Skeletal muscle tissue (tissue), 4 donors: Measurements from ENCODE around the gene HOXD1. TPM values are rescaled to one million over a fixed set of nuclear protein-coding genes. Genes with fewer than 3 reads are reported as not detected.

Experiments used
- H3K27ac ChIP-seq: one replicate; pipeline ENCODE4 v1.7.0; 2013; ENCODE audit warnings: mild to moderate bottlenecking, low read depth, low read length, inconsistent platforms
- H3K27me3 ChIP-seq, 3 donors: one replicate each; pipeline ENCODE4 v1.7.0; 2013; ENCODE audit warnings: low read length in 3 of 3; ENCODE audit not compliant: control insufficient read depth in 3 of 3, insufficient read depth in 3 of 3
- H3K36me3 ChIP-seq, 3 donors: one replicate each; pipeline ENCODE4 v1.7.0; 2013; ENCODE audit warnings: low read length in 3 of 3; ENCODE audit not compliant: control insufficient read depth in 3 of 3, insufficient read depth in 3 of 3
- H3K4me1 ChIP-seq, 3 donors: one replicate each; pipeline ENCODE4 v1.7.0; 2013; ENCODE audit warnings: low read length in 3 of 3, mild to moderate bottlenecking in 3 of 3; ENCODE audit not compliant: control insufficient read depth in 3 of 3, insufficient read depth in 3 of 3
- H3K4me3 ChIP-seq, 3 donors: one replicate each; pipeline ENCODE4 v1.7.0; 2013; ENCODE audit warnings: low read length in 3 of 3
- H3K9ac ChIP-seq, 3 donors: one replicate each; pipeline ENCODE4 v1.7.0; 2013; ENCODE audit warnings: low read length in 3 of 3, mild to moderate bottlenecking in 3 of 3, moderate library complexity in 2 of 3, low read depth in 1 of 3
- H3K9me3 ChIP-seq, 3 donors: one replicate each; pipeline ENCODE4 v1.7.0; 2013; ENCODE audit warnings: low read length in 3 of 3; ENCODE audit not compliant: control insufficient read depth in 3 of 3
- total RNA-seq: library from RNA; depleted of rRNA; stranded (reverse); fragments of >200 nt; gene quantifications from one replicate; pipeline ENCODE4 v1.2.3, GENCODE V29; 2014
- donor health status: Osteomylitis.

HOXD1 gene
- total RNA-seq, 1 donor from 2014 or later = 0.52 TPM

DNA sequence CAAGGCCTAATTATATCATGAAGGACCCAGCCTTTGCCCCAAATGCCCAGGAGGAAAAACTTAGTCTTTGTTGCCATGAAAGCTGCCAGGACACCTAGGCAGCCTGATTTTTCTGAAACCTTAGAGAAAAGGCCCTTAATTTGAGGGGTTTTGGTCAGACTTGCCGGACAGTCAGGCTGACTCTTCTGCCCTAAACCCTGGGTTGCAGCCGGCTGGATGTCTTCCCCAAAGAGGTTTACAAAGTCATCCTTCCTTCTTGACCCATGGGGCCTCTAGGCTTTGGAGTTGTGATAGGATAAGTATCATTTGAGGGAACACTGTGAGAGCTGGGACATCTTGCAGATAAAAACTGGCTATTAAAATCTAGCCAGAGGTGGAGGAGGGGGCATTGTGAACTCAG, 2.4 kb upstream of the HOXD1 start:
- Histone ChIP-seq H3K27ac (no peak overlapping the region), H3K27me3 (peaks cover 25 to 41% (median 35%) of the 10 kb centered on the region in 3 donors), H3K9me3 (no peaks in the 10 kb centered on the region), H3K4me1 (peaks cover 13 to 20% (median 14%) of the 10 kb centered on the region in 3 donors), H3K4me3 (no peak overlapping the region), H3K9ac (no peak overlapping the region), H3K36me3 (no peaks in the 10 kb centered on the region)

DNA sequence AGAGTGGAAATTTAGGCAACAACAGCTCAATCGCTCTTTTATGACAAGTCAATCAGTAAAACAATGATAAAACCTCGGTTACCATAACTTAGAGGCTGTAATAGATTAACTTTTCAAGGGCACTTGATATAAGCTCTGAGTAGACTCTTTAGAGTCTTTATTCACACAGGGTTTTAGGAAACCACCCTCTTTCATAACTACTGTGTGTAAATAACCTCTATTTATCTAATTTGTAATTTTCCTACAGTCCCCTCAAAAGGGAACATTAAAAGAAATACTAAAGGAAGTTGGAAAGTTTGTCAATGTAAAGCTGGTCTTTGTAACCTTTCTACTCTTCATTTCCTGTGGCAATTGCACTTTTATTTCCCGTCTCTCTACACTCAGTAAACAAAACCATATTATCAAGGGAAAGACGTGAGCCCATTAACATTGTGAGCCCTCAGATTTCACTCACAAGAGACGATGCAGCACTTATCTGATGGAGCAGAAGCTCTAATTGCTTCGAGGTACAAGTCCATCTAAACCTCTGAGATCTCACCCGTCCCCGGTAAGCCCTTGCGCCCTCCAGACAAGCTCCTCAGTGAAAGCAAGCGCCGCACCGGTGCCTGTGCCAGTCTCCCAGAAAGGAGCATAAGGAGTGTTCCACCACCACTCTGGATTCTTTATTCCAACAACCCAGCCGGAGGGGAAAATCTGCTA, 1.1 kb upstream of the HOXD1 start:
- no peaks in the 10 kb centered on the region for H3K36me3 ChIP-seq
- H3K27ac ChIP-seq = no peak overlapping the region
- H3K9me3 ChIP-seq = no peaks in the 10 kb centered on the region
- peak overlapping the region; percentile 77 to 82 (median 80) for H3K4me3 ChIP-seq
- peak overlapping the region; percentile 57 to 71 (median 62) for H3K9ac ChIP-seq
- H3K27me3 ChIP-seq = peaks cover 30 to 48% (median 40%) of the 10 kb centered on the region in 3 donors
- peaks cover 13 to 20% (median 14%) of the 10 kb centered on the region in 3 donors for H3K4me1 ChIP-seq

DNA sequence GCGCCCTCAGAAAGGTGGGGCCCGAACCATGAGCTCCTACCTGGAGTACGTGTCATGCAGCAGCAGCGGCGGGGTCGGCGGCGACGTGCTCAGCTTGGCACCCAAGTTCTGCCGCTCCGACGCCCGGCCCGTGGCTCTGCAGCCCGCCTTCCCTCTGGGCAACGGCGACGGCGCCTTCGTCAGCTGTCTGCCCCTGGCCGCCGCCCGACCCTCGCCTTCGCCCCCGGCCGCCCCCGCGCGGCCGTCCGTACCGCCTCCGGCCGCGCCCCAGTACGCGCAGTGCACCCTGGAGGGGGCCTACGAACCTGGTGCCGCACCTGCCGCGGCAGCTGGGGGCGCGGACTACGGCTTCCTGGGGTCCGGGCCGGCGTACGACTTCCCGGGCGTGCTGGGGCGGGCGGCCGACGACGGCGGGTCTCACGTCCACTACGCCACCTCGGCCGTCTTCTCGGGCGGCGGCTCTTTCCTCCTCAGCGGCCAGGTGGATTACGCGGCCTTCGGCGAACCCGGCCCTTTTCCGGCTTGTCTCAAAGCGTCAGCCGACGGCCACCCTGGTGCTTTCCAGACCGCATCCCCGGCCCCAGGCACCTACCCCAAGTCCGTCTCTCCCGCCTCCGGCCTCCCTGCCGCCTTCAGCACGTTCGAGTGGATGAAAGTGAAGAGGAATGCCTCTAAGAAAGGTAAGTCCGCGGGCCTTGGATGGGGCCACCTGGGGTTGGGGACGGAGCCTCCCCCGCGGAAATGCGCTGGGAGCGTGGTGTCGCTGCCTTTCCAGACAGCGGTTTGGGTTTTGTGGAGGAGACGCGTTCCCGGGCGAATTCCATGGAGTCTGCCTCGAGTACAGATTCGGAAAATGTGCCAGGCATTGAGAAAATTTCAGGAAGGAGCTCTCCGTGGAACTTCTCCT, 559 bp downstream of the HOXD1 start:
- H3K4me3 ChIP-seq = peak overlapping the region; percentile 65 to 80 (median 77)
- H3K36me3 ChIP-seq = no peaks in the 10 kb centered on the region
- H3K27ac ChIP-seq = no peak overlapping the region
- peak overlapping the region in 2 of 3 donors; percentile 57 to 62 for H3K9ac ChIP-seq
- H3K9me3 ChIP-seq = no peaks in the 10 kb centered on the region
- H3K27me3 ChIP-seq = peaks cover 33 to 52% (median 39%) of the 10 kb centered on the region in 3 donors
- peaks cover 13 to 20% (median 14%) of the 10 kb centered on the region in 3 donors for H3K4me1 ChIP-seq

DNA sequence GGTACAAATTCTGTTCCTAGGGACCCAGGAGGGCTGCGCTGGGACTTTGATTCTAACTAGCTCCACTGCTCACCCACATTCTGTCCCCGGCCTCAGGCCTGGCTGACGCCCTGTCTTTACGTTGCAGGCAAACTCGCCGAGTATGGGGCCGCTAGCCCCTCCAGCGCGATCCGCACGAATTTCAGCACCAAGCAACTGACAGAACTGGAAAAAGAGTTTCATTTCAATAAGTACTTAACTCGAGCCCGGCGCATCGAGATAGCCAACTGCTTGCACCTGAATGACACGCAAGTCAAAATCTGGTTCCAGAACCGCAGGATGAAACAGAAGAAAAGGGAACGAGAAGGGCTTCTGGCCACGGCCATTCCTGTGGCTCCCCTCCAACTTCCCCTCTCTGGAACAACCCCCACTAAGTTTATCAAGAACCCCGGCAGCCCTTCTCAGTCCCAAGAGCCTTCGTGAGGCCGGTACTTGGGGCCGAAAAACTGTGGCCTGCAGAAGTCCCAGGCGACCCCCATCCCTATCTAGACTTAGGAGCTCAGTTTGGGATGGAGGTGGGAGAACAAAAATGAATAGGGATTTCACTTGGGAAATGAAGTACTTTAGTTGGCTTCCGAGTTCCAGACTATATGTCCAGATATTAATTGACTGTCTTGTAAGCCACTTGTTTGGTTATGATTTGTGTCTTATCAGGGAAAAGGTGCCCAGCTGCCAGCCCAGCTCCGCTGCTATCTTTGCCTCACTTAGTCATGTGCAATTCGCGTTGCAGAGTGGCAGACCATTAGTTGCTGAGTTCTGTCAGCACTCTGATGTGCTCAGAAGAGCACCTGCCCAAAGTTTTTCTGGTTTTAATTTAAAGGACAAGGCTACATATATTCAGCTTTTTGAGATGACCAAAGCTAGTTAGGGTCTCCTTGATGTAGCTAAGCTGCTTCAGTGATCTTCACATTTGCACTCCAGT, 1.5 kb downstream of the HOXD1 start:
- Histone ChIP-seq H3K27me3 (peaks cover 36 to 54% (median 41%) of the 10 kb centered on the region in 3 donors), H3K27ac (no peak overlapping the region)

DNA sequence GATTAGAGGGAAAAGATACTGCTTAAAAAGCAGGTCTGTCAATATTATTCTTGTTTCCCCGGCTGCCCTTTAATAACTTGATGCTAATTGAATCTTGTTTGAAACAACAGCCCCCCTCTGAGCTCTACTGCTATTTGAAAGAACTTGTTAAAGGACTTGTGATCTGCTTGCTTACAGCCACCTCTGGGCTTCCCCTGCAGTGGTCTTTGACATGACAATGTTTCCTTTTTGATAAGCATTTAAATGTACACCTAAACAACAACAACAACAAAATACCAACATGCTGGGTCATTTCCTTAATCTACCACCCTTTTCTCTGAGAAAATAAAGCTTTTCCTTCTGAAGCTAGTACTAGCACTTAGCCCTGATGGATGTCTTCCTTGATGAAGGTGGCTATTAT, 3.9 kb downstream of the HOXD1 start:
- Histone ChIP-seq H3K9me3 (no peaks in the 10 kb centered on the region), H3K9ac (no peak overlapping the region), H3K27ac (no peak overlapping the region), H3K27me3 (peaks cover 35 to 49% (median 41%) of the 10 kb centered on the region in 3 donors), H3K4me1 (peaks cover 13 to 20% (median 14%) of the 10 kb centered on the region in 3 donors), H3K36me3 (no peaks in the 10 kb centered on the region), H3K4me3 (no peak overlapping the region)

More for the DNA sequence above, 1.5 kb downstream of the HOXD1 start:
- Histone ChIP-seq H3K36me3 (no peaks in the 10 kb centered on the region), H3K4me1 (peaks cover 13 to 20% (median 14%) of the 10 kb centered on the region in 3 donors), H3K9ac (peak overlapping the region in 1 of 3 donors; percentile 45), H3K4me3 (peak overlapping the region in 1 of 3 donors; percentile 48), H3K9me3 (no peaks in the 10 kb centered on the region)

DNA sequence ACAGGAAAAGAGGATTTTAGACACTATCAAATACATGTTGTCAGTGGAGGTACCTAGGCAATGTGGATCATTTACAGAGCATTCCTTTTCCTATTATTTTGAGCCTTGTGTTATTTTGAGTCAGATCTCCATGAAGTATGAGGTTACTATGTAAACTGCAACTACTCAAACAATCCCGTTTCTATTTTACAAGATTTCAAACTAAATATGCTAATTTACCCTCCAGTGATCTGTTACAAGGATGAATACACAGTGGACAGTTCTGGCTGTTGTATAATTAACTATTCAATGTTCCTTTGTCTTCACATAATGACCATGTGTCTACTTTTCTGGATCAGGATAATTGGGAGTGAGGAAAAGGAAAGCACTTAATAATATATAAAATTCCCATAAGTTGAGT, 4.6 kb downstream of the HOXD1 start:
- peaks cover 9 to 14% (median 13%) of the 10 kb centered on the region in 3 donors for H3K4me1 ChIP-seq
- H3K36me3 ChIP-seq = no peaks in the 10 kb centered on the region
- no peak overlapping the region for H3K27ac ChIP-seq
- peaks cover 35 to 42% (median 38%) of the 10 kb centered on the region in 3 donors for H3K27me3 ChIP-seq
- no peak overlapping the region for H3K9ac ChIP-seq
- H3K4me3 ChIP-seq = no peak overlapping the region
- no peaks in the 10 kb centered on the region for H3K9me3 ChIP-seq

DNA sequence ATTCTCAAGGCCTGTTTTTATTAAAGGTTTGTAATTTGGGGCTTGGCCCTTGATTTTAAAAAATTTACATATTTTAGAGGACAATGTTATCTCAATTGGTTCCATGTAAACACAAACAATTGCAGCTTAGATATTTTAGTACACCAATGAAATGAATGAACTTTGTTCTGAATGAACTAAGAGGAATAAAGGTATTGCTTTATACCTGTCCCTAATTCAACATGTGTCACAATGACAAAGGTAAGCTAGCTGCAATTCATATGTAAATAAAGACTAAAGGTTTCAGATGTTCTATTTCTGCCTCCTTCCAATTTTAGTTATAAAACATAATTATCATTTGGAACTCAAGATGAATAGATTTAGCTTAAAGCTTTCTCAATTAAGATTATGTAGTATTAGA, 11.4 kb downstream of the HOXD1 start:
- Histone ChIP-seq H3K36me3 (no peaks in the 10 kb centered on the region), H3K9ac (no peak overlapping the region), H3K27ac (no peak overlapping the region), H3K4me1 (no peaks in the 10 kb centered on the region), H3K4me3 (no peak overlapping the region), H3K27me3 (peaks cover 3 to 7% (median 3%) of the 10 kb centered on the region in 3 donors), H3K9me3 (no peaks in the 10 kb centered on the region)

DNA sequence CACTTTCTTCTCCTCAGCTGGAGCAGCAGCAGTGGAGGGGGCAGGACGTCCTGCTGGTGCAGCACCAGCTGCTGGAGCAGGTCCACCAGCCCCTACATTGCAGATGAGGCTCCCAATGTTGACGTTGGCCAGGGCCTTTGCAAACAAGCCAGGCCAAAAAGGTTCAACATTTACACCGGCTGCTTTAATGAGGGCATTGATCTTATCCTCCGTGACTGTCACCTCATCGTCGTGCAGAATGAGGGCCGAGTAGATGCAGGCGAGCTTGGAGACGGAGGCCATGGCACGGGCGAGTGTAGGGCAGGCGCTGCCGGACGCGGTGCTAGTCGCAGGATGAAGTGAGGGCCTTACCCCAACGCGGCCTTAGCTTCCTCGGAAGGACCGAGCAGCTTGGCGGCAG, 12.5 kb downstream of the HOXD1 start:
- Histone ChIP-seq H3K27ac (no peak overlapping the region), H3K4me1 (no peaks in the 10 kb centered on the region), H3K36me3 (no peaks in the 10 kb centered on the region), H3K9ac (no peak overlapping the region), H3K4me3 (no peak overlapping the region), H3K27me3 (peaks cover 3 to 7% (median 3%) of the 10 kb centered on the region in 3 donors), H3K9me3 (no peaks in the 10 kb centered on the region)

DNA sequence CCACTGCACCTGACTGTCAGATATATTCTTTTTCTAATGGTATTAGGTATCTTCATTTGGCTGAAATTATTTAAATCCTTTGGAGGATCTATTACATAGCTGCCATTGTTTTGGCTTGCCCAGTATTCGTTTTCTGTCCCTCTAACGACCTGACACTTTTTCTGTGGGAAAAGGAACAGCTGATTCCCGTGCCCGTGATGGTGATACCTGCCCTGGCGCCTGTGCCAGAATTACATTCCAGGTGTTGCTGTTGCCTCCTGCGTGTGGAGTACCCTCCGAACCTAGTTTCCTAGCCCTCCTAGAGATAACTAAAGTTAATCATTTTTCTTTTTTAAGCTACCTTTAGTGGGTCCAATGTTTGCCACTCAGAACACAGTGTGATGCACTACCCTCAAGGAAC, 14.0 kb downstream of the HOXD1 start:
- Histone ChIP-seq H3K4me3 (no peak overlapping the region), H3K9me3 (no peaks in the 10 kb centered on the region)

More for the DNA sequence above, 14.0 kb downstream of the HOXD1 start:
- no peaks in the 10 kb centered on the region for H3K4me1 ChIP-seq
- no peak overlapping the region for H3K9ac ChIP-seq
- no peaks in the 10 kb centered on the region for H3K36me3 ChIP-seq
- H3K27ac ChIP-seq = no peak overlapping the region
- H3K27me3 ChIP-seq = peaks cover 0 to 7% (median 0%) of the 10 kb centered on the region in 3 donors
